HG02852 (cell line): ENCODE results near the gene KDM4C.

Source experiments
- ATAC-seq: cut with Tn5 transposase; IDR thresholded peaks from one replicate; pipeline ENCODE4 v1.9.1; 2021; ENCODE audit warnings: mild to moderate bottlenecking, moderate library complexity; ENCODE audit not compliant: unreplicated experiment

The KDM4C gene

DNA sequence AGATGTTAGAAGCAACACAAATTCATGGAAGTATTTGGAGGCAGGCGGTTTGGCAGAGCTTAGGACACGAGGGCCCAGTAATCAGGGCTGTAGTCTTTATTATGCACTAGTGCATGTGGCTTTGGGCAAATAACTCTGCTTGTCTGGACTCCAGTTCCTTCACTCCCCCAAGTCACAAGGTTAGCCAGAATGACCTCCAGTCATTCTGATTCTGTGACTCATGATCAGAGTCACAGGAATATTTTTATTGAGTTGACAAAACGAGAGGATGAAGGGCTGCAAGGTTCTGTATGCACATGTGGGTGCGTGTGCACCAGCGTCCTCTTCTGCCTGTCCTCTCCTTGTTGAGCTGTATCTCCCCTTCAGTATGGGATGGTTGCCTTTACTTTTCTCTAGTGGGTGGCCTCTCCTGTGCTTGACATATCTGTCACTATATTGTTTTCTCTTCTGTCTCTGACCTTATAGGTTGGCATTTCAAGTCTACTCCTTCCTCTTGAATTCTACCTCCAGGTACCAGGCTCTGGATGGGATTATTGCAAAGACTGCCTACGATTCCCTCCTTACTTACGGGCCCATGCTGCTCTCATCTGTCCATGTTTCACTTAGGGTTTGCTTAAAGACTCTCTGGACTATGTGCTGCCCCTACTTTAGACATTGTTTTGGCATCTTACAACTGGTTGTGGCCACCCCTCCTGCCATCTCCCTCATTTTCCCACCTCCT lies 94.6 kb downstream of the KDM4C start:
- ATAC-seq = no peak

DNA sequence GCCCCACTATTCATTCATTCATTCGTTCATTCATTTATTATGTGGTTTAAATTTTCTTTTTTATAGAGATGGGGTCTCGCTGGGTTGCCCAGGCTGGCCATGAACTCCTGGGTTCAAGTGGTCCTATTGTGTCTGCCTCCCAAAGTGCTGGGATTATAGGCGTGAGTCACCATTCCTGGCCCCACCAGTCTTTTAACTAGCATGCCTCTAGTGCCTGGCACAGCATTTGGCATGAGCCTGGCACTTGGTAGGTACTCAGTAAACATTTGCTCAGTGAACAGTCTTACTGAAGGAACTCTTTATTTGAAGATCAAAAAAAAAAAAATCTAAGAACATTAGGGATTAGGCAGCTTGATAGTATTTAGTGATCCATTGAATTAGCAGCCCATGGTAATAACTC lies 98.1 kb downstream of the KDM4C start:
- no peak for ATAC-seq

DNA sequence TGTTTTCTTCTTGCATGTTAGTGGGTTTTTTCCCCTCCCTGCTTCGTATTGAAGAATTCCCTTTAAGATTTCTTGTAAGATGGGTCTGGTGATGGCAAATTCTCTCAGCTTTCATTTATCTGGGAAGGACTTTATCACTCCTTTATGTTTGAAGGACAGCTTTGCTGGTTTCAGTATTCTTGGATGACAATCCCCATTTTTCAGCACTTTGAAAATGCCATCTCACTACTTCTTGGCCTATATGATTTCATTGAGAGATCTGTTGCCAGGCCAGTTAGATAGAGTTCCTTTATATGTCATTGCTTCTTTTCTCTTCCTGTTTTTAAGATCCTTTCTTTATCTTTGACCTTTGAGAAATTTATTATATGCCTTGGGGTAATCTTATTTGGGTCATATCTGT lies 106.3 kb downstream of the KDM4C start:
- no peak for ATAC-seq

DNA sequence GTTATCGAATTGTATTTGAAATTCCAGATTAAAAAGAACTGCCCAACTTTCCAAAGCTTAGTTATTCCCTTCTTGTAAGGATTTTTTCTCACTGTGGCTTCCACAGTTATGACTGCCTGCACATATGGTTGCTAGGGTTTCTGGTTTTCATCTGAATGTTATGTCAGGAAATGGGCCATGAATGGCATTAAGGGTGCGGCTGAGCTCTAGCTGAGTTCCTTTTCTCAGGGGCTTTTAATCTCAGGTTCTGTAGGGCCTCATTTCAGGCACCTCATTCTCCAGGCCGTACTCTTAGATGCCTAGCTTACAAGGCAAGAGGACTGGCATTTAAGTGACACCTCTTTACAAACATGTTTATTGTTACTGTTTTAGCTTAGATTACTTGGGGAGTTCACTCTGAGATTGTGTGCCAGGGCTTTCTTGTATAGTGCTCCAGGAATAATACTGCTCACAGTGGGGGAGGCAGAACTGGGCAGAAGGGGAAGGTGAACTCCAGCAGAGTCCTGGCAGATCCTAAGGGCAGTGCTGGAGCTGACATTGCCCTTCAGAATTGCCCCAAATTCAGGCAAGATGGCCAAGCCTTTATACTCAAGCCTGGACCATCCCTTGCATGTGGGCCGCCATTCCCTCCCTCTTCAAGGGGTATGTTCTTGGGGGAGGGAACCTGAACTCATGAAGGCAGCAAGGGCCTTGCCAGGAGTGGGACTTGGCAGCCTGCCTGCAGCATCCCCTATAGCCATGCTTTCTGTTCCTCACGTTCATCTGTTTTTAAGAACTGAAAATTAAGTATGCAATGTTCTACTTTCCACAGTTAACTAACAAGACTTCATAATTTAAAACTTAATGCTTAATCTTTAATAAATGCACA lies 111.5 kb downstream of the KDM4C start:
- ATAC-seq = no peak

DNA sequence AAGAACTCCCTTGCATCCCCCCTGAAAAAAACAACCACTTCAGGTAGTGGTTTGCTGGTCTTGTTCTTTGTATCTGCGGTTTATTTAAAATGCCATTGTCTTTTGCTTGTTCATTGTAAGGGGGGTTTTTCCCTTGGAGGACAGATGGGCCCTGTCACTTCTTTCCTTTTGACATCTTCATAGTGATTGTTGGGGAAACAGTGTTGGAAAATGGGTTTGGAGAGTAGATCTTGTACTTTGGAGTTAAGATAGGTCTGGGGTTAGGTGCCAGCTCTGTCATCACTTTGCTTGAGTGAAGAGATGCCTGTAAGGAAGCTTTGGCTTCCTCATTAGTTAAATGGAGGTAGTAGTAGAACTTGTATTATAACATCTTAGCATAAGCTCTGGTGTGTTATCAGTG lies 112.4 kb downstream of the KDM4C start:
- no peak for ATAC-seq

DNA sequence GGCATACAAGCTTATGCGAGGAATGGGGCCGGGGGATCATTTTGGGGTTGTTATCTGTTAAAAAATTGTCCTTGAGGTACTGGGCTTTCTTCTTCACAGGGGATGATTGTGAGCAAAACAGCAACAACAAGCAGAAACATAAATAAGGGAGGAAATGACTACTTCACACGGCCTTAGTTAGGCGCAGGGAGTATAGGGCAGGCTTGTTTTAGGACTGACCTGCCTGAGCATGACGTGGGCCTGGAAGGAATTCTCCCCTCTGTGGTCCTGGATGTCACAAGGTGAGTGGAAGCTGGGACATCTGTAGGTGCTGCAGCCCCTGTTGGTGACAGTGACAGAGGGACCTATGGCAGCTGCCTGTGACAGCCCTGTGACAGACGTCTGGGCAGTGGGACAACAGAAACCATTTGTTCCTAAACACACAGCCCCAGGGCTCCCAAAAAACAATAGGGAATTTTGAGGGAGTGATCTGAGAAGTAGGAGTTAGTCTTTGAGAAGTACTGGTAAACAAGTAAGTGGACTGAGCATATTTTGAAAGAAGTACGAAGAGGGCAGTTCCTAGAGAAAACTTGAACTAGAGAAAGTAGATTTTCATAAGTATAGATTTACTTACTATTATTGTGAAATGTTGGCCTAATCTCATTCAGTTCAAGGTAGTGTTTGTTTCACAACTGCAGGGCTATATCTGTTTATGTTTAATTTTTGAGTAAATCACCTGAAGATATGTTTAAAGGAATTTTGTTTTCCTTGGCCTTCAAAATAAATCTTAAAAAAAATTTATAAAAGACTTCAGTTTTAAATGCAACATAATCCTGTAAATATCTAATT lies 113.1 kb downstream of the KDM4C start:
- no peak for ATAC-seq

DNA sequence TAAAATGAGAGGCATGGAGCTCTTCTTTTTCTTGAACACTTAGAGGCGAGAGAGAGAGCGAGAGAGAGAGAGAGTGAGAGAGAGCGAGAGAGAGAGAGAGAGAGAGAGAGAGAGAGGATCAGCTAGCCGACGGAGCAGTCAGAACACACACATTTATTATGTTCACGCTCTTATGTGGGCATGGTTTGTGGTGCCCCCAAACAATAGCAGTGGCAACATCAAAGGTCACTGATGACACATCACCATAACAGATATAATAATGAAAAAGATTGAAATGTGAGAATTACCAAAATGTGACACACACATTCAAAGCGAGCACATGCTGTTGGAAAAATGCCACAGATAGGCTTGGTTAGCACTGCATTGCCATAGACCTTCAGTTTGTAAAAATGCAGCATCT lies 116.1 kb downstream of the KDM4C start:
- no peak for ATAC-seq

DNA sequence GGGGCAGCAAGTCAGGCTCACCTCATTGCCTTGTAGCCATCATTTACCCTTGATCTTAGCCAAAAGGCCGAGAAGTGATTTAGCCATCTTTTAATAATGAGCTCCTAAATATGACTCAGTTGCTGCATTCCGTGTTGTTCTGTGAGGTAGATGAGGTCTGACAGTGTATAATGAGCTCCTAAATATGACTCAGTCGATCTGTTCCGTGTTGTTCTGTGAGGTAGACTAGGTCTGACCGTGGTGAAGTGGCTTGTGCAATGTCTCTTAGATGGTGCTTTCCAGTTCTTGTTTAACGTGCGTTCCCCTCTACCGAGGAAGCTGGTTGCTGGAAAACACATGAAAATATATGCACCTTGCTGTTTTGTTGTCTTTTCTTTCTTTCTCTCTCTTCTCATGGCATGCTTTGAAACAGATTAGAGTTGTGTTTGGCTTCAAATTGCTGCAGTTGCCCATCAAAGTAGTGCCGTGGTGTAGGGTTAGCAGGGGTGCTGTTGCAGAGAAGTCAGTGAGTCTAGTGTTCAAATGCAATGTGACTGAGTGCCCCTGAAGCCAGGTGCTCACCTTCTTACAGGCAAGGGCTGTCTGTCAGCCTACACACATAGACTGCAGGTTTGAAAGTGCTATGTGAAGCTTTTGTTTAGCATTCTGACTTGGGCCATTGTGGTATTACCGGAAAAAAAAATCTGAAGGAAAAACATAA lies 118.6 kb downstream of the KDM4C start:
- ATAC-seq = no peak

DNA sequence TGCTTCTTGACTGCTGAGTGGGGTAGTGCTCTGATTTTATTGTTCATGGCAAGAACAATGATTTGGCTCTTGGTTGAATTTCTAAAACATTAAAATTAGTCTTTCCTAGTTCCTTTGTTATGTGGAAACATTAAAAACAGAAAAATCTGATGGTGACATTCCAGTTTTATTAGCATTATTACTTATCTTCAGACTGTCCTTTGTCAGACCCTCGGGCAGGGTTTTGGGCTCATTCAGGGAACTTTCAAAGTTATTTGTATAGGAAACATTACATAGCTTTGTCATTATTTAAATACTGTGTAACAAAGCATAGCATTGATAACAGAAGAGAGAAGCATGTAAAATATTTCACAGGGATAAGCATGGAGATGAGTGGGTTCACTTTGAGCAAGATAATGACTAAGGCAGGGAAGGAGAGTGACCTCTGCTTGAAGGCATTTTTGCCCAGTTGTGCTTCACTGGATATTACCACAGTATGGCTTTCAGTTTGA lies 119.9 kb downstream of the KDM4C start:
- ATAC-seq = no peak

DNA sequence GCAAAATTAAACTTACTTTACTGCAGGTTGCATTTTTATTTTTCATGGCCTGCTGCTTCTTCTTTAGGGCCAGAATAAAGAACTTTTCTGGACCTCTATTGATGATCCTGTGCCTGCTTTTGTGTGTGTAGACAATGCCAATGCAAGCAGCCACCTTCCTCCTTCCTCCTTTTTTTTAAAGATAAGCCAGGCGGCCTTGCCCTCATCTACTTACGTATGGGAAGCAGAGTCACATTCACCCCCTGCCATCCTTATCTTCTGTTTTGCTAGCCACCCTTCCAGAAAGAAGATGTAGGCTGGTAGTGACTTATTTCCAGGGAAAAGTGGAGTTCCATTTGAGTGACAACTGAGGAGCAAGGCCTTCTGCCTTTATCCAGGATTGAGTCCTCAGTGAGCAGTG lies 122.9 kb downstream of the KDM4C start:
- ATAC-seq = no peak

DNA sequence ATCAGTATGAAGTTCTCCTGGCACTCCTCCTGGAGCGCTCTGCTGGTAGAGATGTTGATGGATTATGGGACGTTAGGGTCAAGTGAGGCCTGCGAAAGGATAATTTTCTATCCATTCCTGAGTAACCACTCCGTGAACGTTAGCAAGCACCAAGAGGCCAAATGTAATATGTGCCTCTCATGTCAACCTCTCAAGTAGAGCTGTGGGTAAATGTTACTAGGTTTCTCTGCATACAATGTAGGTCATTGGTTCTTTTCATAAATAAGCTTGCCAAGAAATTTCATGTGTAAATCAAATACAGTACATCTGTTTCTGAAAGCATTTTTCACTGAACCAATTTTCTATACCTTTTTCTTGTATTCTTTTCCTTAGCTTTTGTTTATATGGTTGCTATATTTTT lies 126.3 kb downstream of the KDM4C start:
- ATAC-seq = no peak

DNA sequence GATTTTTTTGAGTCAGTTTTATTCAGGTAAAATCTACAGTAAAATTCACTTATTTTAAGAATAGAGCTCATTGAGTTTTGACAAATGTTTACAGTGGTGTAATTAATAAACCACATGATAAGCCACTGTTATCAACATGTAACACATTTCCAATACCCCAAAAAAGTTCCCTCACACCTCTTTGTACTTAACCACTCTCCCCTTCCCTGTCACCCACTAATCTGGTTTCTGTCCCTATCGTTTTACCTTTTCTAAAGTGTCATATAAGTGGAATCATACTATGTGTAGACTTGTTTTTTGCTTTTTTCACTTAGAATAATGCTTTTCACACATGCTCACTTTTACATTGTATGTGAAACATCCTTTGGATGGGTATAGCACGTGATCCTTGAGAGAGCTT lies 127.2 kb downstream of the KDM4C start:
- ATAC-seq = no peak

DNA sequence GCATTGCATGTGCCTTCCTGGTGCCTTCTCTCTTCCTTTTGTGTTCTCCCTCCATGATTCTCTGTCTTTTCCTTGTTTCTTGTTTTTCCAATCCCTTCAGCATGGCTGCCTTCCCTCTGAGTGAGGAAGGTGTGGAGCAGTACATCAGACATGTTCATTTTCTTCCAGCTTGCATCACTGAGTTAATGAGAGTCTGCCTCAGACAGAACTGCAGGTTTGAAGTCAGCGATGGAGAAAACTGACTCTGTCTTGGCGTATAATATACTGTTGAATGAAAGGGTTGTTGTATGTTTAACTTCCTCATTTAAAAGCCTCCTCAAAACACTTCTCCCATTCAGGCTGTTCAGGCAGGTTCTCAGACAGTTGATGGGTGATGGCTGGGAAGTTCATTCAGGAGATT lies 129.3 kb downstream of the KDM4C start:
- no peak for ATAC-seq

DNA sequence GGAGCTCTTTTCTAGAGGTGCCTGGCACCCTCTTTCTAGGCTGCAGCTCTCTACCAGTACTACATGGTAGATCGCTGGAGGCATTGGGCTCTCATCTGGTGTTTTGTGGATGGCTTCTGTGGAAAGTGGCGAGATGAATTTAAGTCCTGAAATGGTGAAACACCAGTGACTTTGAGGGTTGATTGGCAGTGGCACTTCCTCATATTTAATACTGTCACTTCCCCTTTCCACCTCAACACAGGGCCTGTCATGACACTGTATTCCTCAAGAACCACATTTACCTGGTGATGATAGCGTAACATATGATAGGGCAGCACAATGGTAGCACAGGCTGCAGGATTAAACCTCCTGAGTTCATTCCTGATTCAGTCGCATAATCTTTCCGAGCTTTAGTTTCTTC lies 132.1 kb downstream of the KDM4C start:
- no peak for ATAC-seq

DNA sequence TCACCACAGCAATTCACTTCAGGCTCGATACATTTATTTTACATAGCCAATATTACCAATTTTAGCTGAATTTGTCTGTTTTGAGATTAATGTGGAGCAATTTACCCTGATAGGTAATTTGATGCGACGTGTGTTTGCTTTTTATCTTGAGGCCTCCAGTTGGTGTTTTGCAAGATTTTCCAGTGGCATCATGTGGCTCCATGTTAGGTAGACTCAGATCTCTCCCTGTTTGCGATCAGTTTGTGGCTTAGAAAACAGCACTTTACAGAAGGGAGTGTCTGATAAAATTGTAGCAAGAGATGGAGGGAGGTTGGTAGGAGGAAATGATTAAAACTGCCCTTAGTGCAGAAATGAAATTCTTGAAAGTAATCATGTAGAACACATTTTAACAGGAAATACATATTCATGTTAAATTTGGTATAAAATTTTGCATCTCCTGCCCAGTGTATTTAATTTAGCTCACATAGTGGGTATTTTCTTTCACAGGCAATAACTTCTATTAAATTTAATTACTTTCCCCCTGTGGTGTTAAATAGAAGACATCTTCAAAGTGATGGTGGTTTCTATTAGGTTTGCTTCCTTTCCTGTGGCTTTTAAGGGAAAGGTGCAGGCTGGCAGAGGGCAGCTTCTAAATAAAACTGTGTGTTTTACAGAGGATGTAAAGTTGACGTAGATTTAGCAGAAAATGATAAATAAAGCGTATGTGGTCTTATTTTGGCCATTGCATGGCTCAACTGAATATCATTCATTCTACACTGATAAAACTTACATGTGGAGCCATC lies 135.8 kb downstream of the KDM4C start:
- peak; percentile 30 for ATAC-seq

DNA sequence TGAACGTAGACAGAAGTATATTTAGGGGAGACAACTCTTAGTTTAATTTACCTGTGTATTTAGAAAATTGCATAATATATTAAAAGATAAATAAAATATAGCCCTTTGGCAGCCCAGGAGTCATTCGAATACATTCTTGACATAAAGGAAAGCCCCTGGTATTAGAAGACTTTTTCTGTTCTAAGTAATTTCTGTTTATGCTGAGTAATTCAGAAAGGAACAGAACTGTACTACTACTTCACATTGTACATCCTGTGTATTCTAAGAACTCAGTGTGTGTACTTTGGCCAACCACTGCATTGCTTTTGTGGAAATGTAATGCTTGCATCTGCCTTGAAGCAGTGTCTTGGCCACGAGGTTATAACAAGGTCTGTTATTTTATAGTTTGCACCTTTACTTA lies 136.4 kb downstream of the KDM4C start:
- ATAC-seq = peak; percentile 95

DNA sequence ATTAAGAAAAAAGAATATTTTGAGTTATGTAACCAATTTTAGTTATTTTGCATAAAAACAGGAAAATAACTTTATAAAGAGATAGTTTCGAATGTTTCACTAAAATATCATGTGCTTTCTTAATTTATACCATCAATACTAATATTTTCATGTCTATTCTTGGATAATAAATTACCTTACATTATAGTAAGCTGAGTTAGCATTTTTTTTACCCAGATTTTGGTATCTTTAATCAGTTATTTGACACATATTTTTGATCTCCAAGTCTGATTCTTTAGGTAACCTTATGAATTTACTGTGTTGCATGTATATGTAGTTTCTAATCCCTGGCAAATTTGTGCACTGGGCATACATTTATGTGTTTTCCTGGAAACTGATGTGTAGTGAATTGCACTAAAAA lies 138.0 kb downstream of the KDM4C start:
- no peak for ATAC-seq

DNA sequence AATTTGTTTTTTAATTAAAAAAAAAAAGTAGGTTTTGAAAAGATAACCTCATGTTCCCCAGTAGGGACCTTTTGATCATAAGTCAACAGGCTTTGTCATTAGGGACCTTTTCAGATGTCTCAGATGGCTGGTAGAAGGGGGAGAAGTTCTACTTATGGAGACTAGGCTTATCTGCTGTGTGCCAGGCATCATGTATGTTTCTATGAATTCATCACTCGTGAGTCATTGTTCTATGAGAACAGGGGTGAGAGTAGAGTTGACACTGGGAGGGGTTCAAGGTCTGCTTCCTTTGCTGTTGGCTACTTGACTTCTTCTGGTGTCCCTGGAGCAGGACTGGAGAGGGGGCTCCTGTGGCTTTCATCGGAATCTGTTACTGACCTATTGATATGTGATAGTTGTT lies 138.8 kb downstream of the KDM4C start:
- ATAC-seq = no peak

DNA sequence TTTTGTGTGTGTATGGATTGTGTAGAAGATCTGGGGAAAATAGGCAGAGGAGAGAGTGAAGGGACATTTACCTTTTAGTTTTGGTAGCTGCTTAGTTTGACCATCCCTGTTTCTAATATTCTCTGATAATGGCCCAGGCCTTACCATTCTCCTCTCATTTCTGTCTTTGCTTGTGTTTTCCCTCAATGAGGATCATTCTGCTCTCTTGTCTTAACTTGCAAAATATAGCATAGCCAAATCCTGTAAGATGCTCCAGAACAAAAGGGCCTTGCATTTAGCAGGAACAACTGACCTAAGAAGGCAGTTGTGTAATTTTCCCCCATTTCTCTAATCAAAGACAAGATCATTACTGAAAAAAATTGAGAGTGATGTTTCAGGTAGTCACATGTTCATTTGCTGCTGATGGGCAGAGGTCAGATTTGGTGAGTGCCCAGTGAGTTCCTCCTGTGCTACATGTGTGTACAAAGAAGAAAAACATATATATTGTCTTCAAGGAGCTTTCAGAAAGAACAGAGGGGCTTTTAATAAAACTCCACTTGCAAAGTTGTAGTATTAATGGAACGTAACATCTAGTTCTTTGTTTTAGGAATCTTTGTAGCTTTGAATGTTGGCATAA lies 139.5 kb downstream of the KDM4C start:
- ATAC-seq = no peak

DNA sequence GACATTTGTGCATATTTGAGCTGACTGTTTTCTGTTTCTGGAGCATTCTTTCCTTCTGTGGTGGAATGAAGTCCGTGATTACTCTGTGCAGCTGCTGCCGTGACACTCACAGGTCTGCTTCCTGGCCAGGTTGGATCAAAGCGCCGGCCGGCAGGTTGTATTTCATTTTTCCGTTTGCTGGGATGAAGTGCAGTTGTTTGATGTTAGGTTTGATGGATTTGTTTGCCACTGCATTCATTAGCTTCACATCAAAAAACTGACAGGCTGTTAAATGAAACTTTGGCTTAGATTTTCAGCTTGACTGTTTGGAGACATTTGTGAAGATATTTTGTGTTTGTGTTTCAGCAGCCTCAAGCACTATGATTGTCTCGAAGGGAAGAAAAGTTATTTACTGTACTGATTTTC lies 140.1 kb downstream of the KDM4C start:
- no peak for ATAC-seq
